WTC11 (cell line): ENCODE measurements around the gene KCNIP1.

Experiments
- AFF4 ChIP-seq: sonication (generic); formaldehyde crosslinking; IDR thresholded peaks from 2 replicates; pipeline ENCODE4 v1.8.1; 2023; ENCODE audit warnings: mild to moderate bottlenecking, missing genetic modification reagents, borderline replicate concordance
- CTCF ChIP-seq: fragments of 200-600 bp; IDR thresholded peaks from 2 replicates; pipeline ENCODE4 v1.8.0; 2022; ENCODE audit warnings: antibody characterized with exemption
- ELF4 ChIP-seq: sonication (generic); formaldehyde crosslinking; IDR thresholded peaks from 2 replicates; pipeline ENCODE4 v1.8.1; 2022; ENCODE audit warnings: low read depth, mild to moderate bottlenecking, moderate library complexity, missing genetic modification reagents
- FOXJ3 ChIP-seq: sonication (generic); formaldehyde crosslinking; IDR thresholded peaks from 2 replicates; pipeline ENCODE4 v1.9.0; 2021; ENCODE audit warnings: missing genetic modification reagents, mild to moderate bottlenecking, borderline replicate concordance
- JUN ChIP-seq: sonication (generic); formaldehyde crosslinking; IDR thresholded peaks from 2 replicates; pipeline ENCODE4 v1.8.0; 2023; ENCODE audit warnings: mild to moderate bottlenecking, missing genetic modification reagents
- NFATC4 ChIP-seq: fragments of 250-450 bp; sonication (Bioruptor Pico); IDR thresholded peaks from 2 replicates; pipeline ENCODE4 v1.9.0; 2021; ENCODE audit warnings: mild to moderate bottlenecking
- NR2C2 ChIP-seq: sonication (generic); formaldehyde crosslinking; IDR thresholded peaks from 2 replicates; pipeline ENCODE4 v1.8.0; 2022; ENCODE audit warnings: mild to moderate bottlenecking, missing genetic modification reagents
- ZNF396 ChIP-seq: fragments of 250-450 bp; sonication (Bioruptor Pico); IDR thresholded peaks from 2 replicates; pipeline ENCODE4 v1.8.0; 2021; ENCODE audit warnings: mild to moderate bottlenecking, moderate library complexity, borderline replicate concordance

- TF ChIP-seq FOXJ3 (CRISPR knock-in tag) (no peak), CTCF (no peak), ZNF396 (CRISPR knock-in tag) (no peak), NR2C2 (CRISPR knock-in tag) (no peak), JUN (no peak), ELF4 (CRISPR knock-in tag) (no peak), AFF4 (CRISPR knock-in tag) (no peak), NFATC4 (no peak)
Measured at GRCh38 chr5:170651604-170652277, 147.9 kb downstream of the KCNIP1 start.
